ENCODE measurements around the gene RMI2.

The RMI2 gene

GRCh38 chr16:11386791-11387546, 41.7 kb downstream of the RMI2 start:
- no peak for DNase-seq

- DNase-seq, result no peak
Measured at GRCh38 chr16:11389083-11389482, 43.8 kb downstream of the RMI2 start.

- DNase-seq, result no peak
Measured at GRCh38 chr16:11389631-11390565, 44.6 kb downstream of the RMI2 start.

- DNase-seq, result no peak
Measured at GRCh38 chr16:11390573-11391495, 45.6 kb downstream of the RMI2 start.

GRCh38 chr16:11391576-11391975, 46.3 kb downstream of the RMI2 start:
- no peak for DNase-seq

GRCh38 chr16:11392041-11392581, 46.9 kb downstream of the RMI2 start:
- no peak for DNase-seq

- DNase-seq, result no peak
Measured at GRCh38 chr16:11393366-11393765, 48.1 kb downstream of the RMI2 start.

- no peak for DNase-seq
Measured at GRCh38 chr16:11393861-11394592, 48.8 kb downstream of the RMI2 start.

GRCh38 chr16:11394593-11394960, 49.3 kb downstream of the RMI2 start:
- no peak for DNase-seq

GRCh38 chr16:11395008-11395948, 50.0 kb downstream of the RMI2 start:
- no peak for DNase-seq

GRCh38 chr16:11395949-11396240, 50.6 kb downstream of the RMI2 start:
- no peak for DNase-seq

- peak; percentile 64 for DNase-seq
Measured at GRCh38 chr16:11396241-11397048, 51.2 kb downstream of the RMI2 start.

- no peak for DNase-seq
Measured at GRCh38 chr16:11398136-11398535, 52.9 kb downstream of the RMI2 start.

- no peak for DNase-seq
Measured at GRCh38 chr16:11398851-11399250, 53.6 kb downstream of the RMI2 start.

GRCh38 chr16:11399261-11399831, 54.1 kb downstream of the RMI2 start:
- no peak for DNase-seq

- DNase-seq, result no peak
Measured at GRCh38 chr16:11400076-11400475, 54.8 kb downstream of the RMI2 start.
